Nephron (organoid): ENCODE measurements around the gene ATG9B.
A peak's percentile ranks its signal among the peaks of the same experiment; 100 is the strongest.
"Not testable (repeated sequence)": the region's sequence is repeated elsewhere in the genome, so short reads cannot be mapped to it uniquely, and the experiment has no call there.

ENCODE experiments used
- H3K27ac Mint-ChIP-seq, 3 experiments: 2 replicates each; pipeline ENCODE4 v1.8.0; 2020; ENCODE audit warnings: mixed read lengths in 3 of 3, mild to moderate bottlenecking in 2 of 3, moderate library complexity in 1 of 3
- H3K27me3 Mint-ChIP-seq: 2 replicates; pipeline ENCODE4 v1.8.0; 2021; ENCODE audit warnings: low read depth, mild to moderate bottlenecking, moderate library complexity, mixed read lengths
- H3K36me3 Mint-ChIP-seq: 2 replicates; pipeline ENCODE4 v1.8.0; 2020; ENCODE audit warnings: low read depth, mixed read lengths
- H3K4me1 Mint-ChIP-seq: 2 replicates; pipeline ENCODE4 v1.8.0; 2020; ENCODE audit warnings: mixed read lengths
- H3K4me3 Mint-ChIP-seq, 3 experiments: 2 replicates each; pipeline ENCODE4 v1.8.0; 2020; ENCODE audit warnings: mild to moderate bottlenecking in 3 of 3, mixed read lengths in 3 of 3, moderate library complexity in 2 of 3
- H3K9me3 Mint-ChIP-seq: 2 replicates; pipeline ENCODE4 v1.8.0; 2020; ENCODE audit warnings: mixed read lengths
- TF ChIP-seq, protein P1 (sequence below), 3 experiments: fragments of 200-600 bp; sonication (generic); IDR thresholded peaks; one replicate each; pipeline ENCODE4 v1.5.0; 2021; ENCODE audit warnings: antibody characterized with exemption in 3 of 3; ENCODE audit not compliant: unreplicated experiment in 3 of 3

ATG9B gene

GRCh38 chr7:151012031-151012692, 12.1 kb downstream of the ATG9B start:
- Mint-ChIP-seq H3K4me1 (peaks cover 42% of the 10 kb centered on the region), H3K9me3 (no peaks in the 10 kb centered on the region), H3K27me3 (peaks cover 23% of the 10 kb centered on the region), H3K27ac (peak overlapping the region; percentile 51 to 94 (median 65)), H3K4me3 (peak overlapping the region; percentile 44 to 68 (median 67)), H3K36me3 (peaks cover 3% of the 10 kb centered on the region)
- TF ChIP-seq, protein P1, sequence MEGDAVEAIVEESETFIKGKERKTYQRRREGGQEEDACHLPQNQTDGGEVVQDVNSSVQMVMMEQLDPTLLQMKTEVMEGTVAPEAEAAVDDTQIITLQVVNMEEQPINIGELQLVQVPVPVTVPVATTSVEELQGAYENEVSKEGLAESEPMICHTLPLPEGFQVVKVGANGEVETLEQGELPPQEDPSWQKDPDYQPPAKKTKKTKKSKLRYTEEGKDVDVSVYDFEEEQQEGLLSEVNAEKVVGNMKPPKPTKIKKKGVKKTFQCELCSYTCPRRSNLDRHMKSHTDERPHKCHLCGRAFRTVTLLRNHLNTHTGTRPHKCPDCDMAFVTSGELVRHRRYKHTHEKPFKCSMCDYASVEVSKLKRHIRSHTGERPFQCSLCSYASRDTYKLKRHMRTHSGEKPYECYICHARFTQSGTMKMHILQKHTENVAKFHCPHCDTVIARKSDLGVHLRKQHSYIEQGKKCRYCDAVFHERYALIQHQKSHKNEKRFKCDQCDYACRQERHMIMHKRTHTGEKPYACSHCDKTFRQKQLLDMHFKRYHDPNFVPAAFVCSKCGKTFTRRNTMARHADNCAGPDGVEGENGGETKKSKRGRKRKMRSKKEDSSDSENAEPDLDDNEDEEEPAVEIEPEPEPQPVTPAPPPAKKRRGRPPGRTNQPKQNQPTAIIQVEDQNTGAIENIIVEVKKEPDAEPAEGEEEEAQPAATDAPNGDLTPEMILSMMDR (IDR thresholded peaks at IDR 0.05; ENCODE audit: unreplicated experiment in 3 of 3), result no peak

DNA sequence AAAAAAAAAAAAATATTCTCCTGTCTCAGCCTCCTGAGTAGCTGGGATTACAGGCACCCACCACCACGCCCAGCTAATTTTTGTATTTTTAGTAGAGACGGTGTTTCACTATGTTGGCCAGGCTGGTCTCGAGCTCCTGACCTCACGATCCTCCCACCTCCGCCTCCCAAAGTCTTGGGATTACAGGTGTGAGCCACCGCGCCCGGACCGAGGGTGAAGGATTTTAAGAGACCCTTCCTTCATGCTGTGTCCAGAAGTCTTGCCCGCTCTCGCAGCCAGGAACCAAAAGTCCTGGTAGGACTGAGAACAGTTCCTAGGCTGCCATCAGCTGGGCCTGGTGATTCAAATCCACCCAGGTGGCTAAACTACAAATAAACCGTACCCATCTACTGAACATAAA, 12.7 kb downstream of the ATG9B start:
- not testable (repeated sequence) for H3K36me3 Mint-ChIP-seq, H3K9me3 Mint-ChIP-seq
- peaks cover 42% of the 10 kb centered on the region for H3K4me1 Mint-ChIP-seq
- peaks cover 22% of the 10 kb centered on the region for H3K27me3 Mint-ChIP-seq
- peak overlapping the region; percentile 51 to 65 (median 55) for H3K27ac Mint-ChIP-seq
- H3K4me3 Mint-ChIP-seq, result peak overlapping the region; percentile 27 to 68 (median 67)

DNA sequence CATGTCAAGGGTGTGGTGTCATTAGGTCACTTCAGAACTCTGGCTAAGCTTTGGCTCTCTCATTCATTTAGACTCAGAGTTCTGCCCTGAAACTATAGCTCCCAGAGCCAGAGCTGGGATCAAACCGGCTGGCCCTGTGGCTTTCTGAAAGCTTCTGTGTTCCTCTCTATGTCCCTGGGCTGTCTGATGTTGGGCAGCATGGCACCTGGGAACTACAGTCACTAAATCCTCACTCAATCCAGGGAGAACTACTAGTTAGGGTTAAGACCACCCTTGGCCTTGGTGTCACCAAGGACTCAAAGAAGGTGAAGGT, 13.2 kb downstream of the ATG9B start:
- Mint-ChIP-seq H3K27ac (peak overlapping the region; percentile 90 to 97 (median 95)), H3K36me3 (peaks cover 3% of the 10 kb centered on the region), H3K9me3 (no peaks in the 10 kb centered on the region), H3K4me3 (peak overlapping the region; percentile 78 to 86 (median 84)), H3K27me3 (peaks cover 18% of the 10 kb centered on the region), H3K4me1 (peaks cover 42% of the 10 kb centered on the region)
- TF ChIP-seq, protein P1 (IDR thresholded peaks at IDR 0.05; ENCODE audit: unreplicated experiment in 3 of 3), result no peak

GRCh38 chr7:151010307-151011096, 13.8 kb downstream of the ATG9B start:
- Mint-ChIP-seq H3K4me1 (peaks cover 42% of the 10 kb centered on the region), H3K9me3 (no peaks in the 10 kb centered on the region), H3K27ac (peak overlapping the region; percentile 90 to 97 (median 95))

DNA sequence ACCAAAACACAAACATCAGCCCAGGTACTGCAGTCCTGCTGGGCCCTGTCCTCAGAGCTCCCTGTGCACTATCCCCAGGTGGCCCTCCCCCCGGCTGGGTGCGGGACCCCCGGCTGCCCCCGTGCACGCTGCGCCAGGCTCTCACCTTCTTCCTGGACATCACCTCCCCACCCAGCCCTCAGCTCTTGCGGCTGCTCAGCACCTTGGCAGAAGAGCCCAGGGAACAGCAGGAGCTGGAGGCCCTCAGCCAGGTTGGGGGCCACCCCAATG, 14.3 kb downstream of the ATG9B start:
- peaks cover 3% of the 10 kb centered on the region for H3K36me3 Mint-ChIP-seq
- TF ChIP-seq, protein P1 (IDR thresholded peaks at IDR 0.05; ENCODE audit: unreplicated experiment in 3 of 3), result no peak
- H3K4me3 Mint-ChIP-seq, result peak overlapping the region; percentile 78 to 86 (median 84)
- H3K27me3 Mint-ChIP-seq, result peaks cover 14% of the 10 kb centered on the region
- H3K9me3 Mint-ChIP-seq, result no peaks in the 10 kb centered on the region
- peak overlapping the region; percentile 90 to 97 (median 95) for H3K27ac Mint-ChIP-seq
- H3K4me1 Mint-ChIP-seq, result peaks cover 37% of the 10 kb centered on the region

More at GRCh38 chr7:151010307-151011096, 13.8 kb downstream of the ATG9B start:
- Mint-ChIP-seq H3K4me3 (peak overlapping the region; percentile 78 to 86 (median 84)), H3K27me3 (peaks cover 17% of the 10 kb centered on the region), H3K36me3 (peaks cover 3% of the 10 kb centered on the region)
- TF ChIP-seq, protein P1 (IDR thresholded peaks at IDR 0.05; ENCODE audit: unreplicated experiment in 3 of 3), result no peak

- H3K27ac Mint-ChIP-seq, result no peak overlapping the region
- peaks cover 37% of the 10 kb centered on the region for H3K4me1 Mint-ChIP-seq
- H3K9me3 Mint-ChIP-seq, result no peaks in the 10 kb centered on the region
Observed at GRCh38 chr7:151009327-151010036, 14.8 kb downstream of the ATG9B start.

More at GRCh38 chr7:151009327-151010036, 14.8 kb downstream of the ATG9B start:
- peaks cover 14% of the 10 kb centered on the region for H3K27me3 Mint-ChIP-seq
- no peak overlapping the region for H3K4me3 Mint-ChIP-seq
- TF ChIP-seq, protein P1 (IDR thresholded peaks at IDR 0.05; ENCODE audit: unreplicated experiment in 3 of 3), result no peak
- H3K36me3 Mint-ChIP-seq, result peaks cover 3% of the 10 kb centered on the region
